HG02642 (cell line): ENCODE results near the gene RPL23.

ENCODE experiments used
- ATAC-seq: cut with Tn5 transposase; IDR thresholded peaks from one replicate; pipeline ENCODE4 v1.9.1; 2021; ENCODE audit warnings: mild to moderate bottlenecking; ENCODE audit not compliant: unreplicated experiment, poor library complexity

The RPL23 gene

GRCh38 chr17:38885044-38885727, 31.7 kb upstream of the RPL23 start:
- ATAC-seq, result no peak

GRCh38 chr17:38883592-38884526, 30.3 kb upstream of the RPL23 start:
- no peak for ATAC-seq

GRCh38 chr17:38882870-38883269, 29.3 kb upstream of the RPL23 start:
- ATAC-seq, result no peak

GRCh38 chr17:38881600-38882191, 28.2 kb upstream of the RPL23 start:
- no peak for ATAC-seq

- ATAC-seq, result no peak
These were observed 26.6 kb upstream of the RPL23 start for GRCh38 chr17:38879878-38880665.

GRCh38 chr17:38877130-38877851, 23.8 kb upstream of the RPL23 start:
- ATAC-seq, result no peak

- no peak for ATAC-seq
These were observed 22.1 kb upstream of the RPL23 start for GRCh38 chr17:38875477-38876075.

- ATAC-seq, result no peak
These were observed 21.2 kb upstream of the RPL23 start for GRCh38 chr17:38874505-38875400.

- no peak for ATAC-seq
These were observed 20.3 kb upstream of the RPL23 start for GRCh38 chr17:38873640-38874380.

- no peak for ATAC-seq
These were observed 19.3 kb upstream of the RPL23 start for GRCh38 chr17:38872671-38873385.

- ATAC-seq, result no peak
These were observed 18.5 kb upstream of the RPL23 start for GRCh38 chr17:38872027-38872511.

- ATAC-seq, result no peak
These were observed 17.9 kb upstream of the RPL23 start for GRCh38 chr17:38871247-38872015.

- ATAC-seq, result peak; percentile 28
These were observed 17.0 kb upstream of the RPL23 start for GRCh38 chr17:38870259-38871165.

- peak; percentile 52 for ATAC-seq
These were observed 16.2 kb upstream of the RPL23 start, which contains the start of gene LASP1 for GRCh38 chr17:38869526-38870258. Gene LASP1, plus strand, starts transcription at chr17:38870058. Its CDS starts 132 bp downstream, at chr17:38870190.
